ENCODE results near the gene ZNF608.

ZNF608 gene

DNA sequence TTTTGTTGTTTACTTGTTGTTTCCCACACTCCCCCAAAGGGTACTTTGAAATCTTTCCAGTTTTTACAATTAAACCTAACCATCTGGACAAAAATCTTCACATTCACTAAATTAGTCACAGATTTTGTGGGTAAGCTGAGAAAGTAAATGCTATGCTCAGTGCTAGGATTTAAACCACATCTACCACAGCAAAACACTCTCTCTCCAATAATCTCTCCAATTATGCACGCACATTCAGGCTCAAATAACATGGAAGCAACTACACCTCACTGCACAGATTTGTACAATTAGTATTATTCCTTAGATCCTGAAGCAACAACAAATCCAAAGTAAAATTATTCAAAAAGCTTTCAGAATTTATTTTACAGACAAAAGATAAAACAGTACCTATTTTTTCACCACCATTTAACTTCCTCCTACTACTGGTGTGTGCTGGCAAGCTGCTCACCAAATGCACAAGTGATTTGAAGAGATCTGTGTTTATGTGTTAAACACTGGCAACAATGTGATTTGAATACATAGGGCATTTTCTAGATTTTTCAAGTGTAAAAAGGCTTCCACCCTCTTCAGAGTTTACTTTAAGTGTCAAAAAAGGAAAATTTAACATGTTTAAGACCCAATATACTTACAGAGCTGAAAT is 16.6 kb downstream of the ZNF608 start:
- H3K4me3 ChIP-seq (ENCODE audit: low read depth in 1 of 2, low read length in 1 of 2) = no peak overlapping the region
- no peaks in the 10 kb centered on the region for H3K9me3 ChIP-seq
- peaks cover 6% of the 10 kb centered on the region for H3K27me3 ChIP-seq
- no peaks in the 10 kb centered on the region for H3K4me1 ChIP-seq (ENCODE audit: control insufficient read depth in 1 of 2, insufficient read depth in 1 of 2, low read depth in 1 of 2, low read length in 1 of 2)
- H3K36me3 ChIP-seq = no peaks in the 10 kb centered on the region
- no peak overlapping the region for H3K27ac ChIP-seq
- TF ChIP-seq, protein P1, sequence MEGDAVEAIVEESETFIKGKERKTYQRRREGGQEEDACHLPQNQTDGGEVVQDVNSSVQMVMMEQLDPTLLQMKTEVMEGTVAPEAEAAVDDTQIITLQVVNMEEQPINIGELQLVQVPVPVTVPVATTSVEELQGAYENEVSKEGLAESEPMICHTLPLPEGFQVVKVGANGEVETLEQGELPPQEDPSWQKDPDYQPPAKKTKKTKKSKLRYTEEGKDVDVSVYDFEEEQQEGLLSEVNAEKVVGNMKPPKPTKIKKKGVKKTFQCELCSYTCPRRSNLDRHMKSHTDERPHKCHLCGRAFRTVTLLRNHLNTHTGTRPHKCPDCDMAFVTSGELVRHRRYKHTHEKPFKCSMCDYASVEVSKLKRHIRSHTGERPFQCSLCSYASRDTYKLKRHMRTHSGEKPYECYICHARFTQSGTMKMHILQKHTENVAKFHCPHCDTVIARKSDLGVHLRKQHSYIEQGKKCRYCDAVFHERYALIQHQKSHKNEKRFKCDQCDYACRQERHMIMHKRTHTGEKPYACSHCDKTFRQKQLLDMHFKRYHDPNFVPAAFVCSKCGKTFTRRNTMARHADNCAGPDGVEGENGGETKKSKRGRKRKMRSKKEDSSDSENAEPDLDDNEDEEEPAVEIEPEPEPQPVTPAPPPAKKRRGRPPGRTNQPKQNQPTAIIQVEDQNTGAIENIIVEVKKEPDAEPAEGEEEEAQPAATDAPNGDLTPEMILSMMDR (IDR thresholded peaks at IDR 0.05) = no peak

- TF ChIP-seq, protein P1 (IDR thresholded peaks at IDR 0.05) = no peak
- no peaks in the 10 kb centered on the region for H3K4me1 ChIP-seq (ENCODE audit: control insufficient read depth in 1 of 2, insufficient read depth in 1 of 2, low read depth in 1 of 2, low read length in 1 of 2)
- no peaks in the 10 kb centered on the region for H3K27me3 ChIP-seq
Observed at GRCh38 chr5:124728968-124729332, 17.5 kb downstream of the ZNF608 start.

DNA sequence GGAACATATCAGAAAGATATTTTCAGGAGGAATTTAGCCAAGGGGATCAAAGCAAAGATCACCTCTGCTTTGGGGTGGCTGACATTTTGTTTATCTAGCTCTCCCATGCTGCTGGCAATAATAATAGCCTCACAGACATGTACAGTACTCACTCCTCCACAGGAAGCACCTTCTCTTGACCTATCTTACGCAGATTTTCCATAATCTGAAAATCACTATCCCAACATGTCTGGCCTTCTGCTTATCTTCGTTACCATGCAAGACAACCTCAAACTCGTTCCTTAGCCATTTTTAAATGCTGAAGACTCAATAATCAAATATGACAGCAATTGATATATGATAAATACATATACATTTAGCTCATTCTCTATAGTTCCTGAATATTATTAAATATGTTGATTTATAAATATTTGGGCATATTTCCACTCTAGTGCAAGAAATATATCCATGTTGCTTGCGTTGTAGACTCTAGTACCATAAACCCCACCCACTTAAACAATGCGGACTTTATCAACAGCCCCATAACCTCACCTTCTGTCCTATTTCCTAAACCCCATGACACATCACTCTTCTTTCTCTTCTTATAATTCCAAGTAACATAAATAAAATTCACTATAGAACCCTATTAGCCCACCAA is 18.0 kb downstream of the ZNF608 start:
- Histone ChIP-seq H3K27me3 (no peaks in the 10 kb centered on the region), H3K4me3 (ENCODE audit: low read depth in 1 of 2, low read length in 1 of 2) (no peak overlapping the region)
- TF ChIP-seq, protein P1 (IDR thresholded peaks at IDR 0.05) = no peak

More at GRCh38 chr5:124728968-124729332, 17.5 kb downstream of the ZNF608 start:
- Histone ChIP-seq H3K27ac (no peak overlapping the region), H3K4me3 (ENCODE audit: low read depth in 1 of 2, low read length in 1 of 2) (no peak overlapping the region), H3K9me3 (no peaks in the 10 kb centered on the region), H3K36me3 (no peaks in the 10 kb centered on the region)

DNA sequence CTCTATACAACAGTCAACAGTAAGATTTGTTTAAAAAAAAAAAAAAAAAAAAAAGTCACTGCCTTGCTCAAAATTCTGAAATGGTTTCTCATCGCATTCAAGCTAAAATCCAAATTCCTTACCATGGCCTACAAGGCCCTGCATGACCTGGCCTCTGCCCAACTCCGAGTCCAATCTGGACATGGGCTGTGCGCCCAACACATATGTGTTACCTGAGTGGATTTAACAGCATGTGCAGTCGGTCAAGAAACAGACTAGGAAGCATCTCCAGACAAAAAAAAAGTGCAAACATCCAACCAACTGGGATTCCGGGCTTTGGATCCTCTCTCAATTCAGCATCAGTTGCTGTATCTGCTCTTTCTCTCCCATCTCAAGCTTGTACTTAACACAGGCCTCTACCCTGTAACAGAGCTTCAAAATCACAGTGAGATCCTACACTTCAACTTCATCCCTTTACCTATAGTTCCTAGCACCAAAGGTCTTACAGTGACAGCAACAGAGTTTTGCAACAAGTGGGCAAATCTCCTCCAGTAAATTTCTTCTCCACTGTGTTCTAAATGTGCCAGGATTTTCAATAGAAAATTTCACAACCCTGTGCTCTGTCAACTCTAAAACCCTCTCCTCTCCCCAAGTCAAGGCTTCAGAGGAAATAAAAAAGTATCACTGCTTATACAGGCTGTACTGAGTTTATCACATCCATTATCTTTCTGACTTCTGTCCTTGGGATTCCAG is 19.6 kb downstream of the ZNF608 start:
- Histone ChIP-seq H3K4me1 (ENCODE audit: control insufficient read depth in 1 of 2, insufficient read depth in 1 of 2, low read depth in 1 of 2, low read length in 1 of 2) (no peaks in the 10 kb centered on the region), H3K36me3 (no peaks in the 10 kb centered on the region), H3K9me3 (no peaks in the 10 kb centered on the region), H3K4me3 (ENCODE audit: low read depth in 1 of 2, low read length in 1 of 2) (no peak overlapping the region), H3K27ac (no peak overlapping the region), H3K27me3 (no peaks in the 10 kb centered on the region)
- TF ChIP-seq, protein P1 (IDR thresholded peaks at IDR 0.05) = no peak

More for the DNA sequence above, 18.0 kb downstream of the ZNF608 start:
- no peaks in the 10 kb centered on the region for H3K36me3 ChIP-seq
- H3K4me1 ChIP-seq (ENCODE audit: control insufficient read depth in 1 of 2, insufficient read depth in 1 of 2, low read depth in 1 of 2, low read length in 1 of 2) = no peaks in the 10 kb centered on the region
- no peak overlapping the region for H3K27ac ChIP-seq
- no peaks in the 10 kb centered on the region for H3K9me3 ChIP-seq

DNA sequence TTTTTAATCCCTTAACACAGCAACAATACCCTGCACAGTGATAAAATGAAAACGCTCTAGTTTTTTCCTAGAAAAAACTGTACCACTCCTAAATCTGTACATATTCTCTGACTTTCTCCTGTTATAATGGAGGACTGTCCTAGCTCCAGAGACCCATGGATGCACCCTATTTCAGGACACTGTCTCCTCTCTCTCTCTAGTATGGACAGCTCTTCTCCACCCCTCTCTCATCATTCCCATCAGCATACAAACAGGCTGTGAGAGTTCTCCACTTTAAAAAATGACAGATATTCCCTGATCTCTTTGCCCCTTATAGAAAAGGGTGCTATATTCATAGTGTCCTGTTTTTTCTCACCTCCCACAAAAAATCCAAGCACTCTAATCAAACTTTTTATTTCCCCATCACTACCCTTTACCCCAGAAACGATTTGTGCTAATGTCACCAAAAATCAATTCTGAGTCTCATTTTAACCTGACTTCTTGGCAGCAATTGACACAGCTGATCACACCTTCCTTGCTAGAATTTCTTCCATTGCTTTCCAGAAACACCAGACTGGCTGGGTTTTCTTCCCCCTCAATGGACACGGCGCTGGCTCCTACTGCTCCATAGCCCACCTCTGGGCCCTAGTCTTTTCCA is 20.7 kb downstream of the ZNF608 start:
- no peaks in the 10 kb centered on the region for H3K4me1 ChIP-seq (ENCODE audit: control insufficient read depth in 1 of 2, insufficient read depth in 1 of 2, low read depth in 1 of 2, low read length in 1 of 2)
- H3K27me3 ChIP-seq = no peaks in the 10 kb centered on the region
- no peak overlapping the region for H3K4me3 ChIP-seq (ENCODE audit: low read depth in 1 of 2, low read length in 1 of 2)
- TF ChIP-seq, protein P1 (IDR thresholded peaks at IDR 0.05) = no peak
- no peaks in the 10 kb centered on the region for H3K9me3 ChIP-seq
- no peak overlapping the region for H3K27ac ChIP-seq
- no peaks in the 10 kb centered on the region for H3K36me3 ChIP-seq
